GM13976 (cell line): ENCODE measurements around the gene CAMK2D.

ENCODE experiments used
- DNase-seq: peaks from one replicate; pipeline ENCODE4 v3.0.0; 2012; ENCODE audit warnings: low spot score
- in situ Hi-C: fragments of 300-500 bp; cut with MboI; formaldehyde crosslinking; loops from one replicate; pipeline ENCODE4 v1.12.0; 2022; ENCODE audit warnings: low sequenced_read_pairs, mixed read lengths, inconsistent platforms; ENCODE audit not compliant: unreplicated experiment
- TF ChIP-seq, protein P1 (sequence below): IDR thresholded peaks from 2 replicates; pipeline ENCODE4 v1.5.1; 2012; ENCODE audit warnings: borderline replicate concordance, mild to moderate bottlenecking; ENCODE audit not compliant: insufficient read depth; ENCODE audit errors: extremely low read depth, missing control alignments, control extremely low read depth

The CAMK2D gene

DNA sequence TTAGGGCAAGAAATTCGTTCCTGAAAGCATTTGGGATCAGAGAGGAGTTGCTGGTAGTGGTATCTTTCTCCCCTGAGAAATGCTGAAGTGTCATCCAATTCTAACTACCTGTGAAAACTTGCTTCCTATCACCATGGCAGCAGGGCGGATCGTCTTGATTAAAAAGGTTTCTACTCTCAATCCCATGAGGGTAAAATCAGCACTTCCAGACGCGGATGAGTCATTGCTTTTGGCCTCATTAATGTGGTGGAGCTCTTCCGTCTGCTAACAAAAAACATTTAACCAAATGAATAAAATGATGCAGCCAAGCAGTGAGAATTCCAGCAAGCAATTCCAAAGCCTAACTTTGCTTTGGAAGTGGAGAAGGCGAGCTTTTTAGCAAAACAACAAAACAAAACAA lies 325.6 kb downstream of the CAMK2D start:
- TF ChIP-seq, protein P1, sequence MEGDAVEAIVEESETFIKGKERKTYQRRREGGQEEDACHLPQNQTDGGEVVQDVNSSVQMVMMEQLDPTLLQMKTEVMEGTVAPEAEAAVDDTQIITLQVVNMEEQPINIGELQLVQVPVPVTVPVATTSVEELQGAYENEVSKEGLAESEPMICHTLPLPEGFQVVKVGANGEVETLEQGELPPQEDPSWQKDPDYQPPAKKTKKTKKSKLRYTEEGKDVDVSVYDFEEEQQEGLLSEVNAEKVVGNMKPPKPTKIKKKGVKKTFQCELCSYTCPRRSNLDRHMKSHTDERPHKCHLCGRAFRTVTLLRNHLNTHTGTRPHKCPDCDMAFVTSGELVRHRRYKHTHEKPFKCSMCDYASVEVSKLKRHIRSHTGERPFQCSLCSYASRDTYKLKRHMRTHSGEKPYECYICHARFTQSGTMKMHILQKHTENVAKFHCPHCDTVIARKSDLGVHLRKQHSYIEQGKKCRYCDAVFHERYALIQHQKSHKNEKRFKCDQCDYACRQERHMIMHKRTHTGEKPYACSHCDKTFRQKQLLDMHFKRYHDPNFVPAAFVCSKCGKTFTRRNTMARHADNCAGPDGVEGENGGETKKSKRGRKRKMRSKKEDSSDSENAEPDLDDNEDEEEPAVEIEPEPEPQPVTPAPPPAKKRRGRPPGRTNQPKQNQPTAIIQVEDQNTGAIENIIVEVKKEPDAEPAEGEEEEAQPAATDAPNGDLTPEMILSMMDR: no peak

DNA sequence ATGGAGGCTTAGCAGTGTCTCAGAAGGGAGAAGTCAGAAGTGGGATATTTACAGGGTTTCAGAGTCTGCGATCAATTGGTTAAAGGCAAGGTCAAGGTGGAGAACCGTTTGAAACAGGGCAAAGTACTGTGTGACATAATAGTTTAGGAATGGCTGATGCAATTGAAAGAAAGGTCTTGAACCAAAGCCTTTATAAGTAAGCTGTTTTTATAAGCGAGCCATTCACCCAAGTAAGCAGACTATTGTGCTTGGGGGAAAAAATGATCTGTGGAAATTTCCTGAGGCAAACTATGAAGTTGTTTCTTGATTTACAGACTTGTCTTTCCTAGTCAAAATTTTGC lies 327.3 kb downstream of the CAMK2D start:
- TF ChIP-seq, protein P1: no peak
- in situ Hi-C loops: no loop called here
- DNase-seq: no peak

More for the DNA sequence above, 325.6 kb downstream of the CAMK2D start:
- no peak for DNase-seq
- in situ Hi-C loops: no loop called here

- in situ Hi-C loops: no loop called here
- DNase-seq: no peak
- TF ChIP-seq, protein P1: no peak
These were observed 327.8 kb downstream of the CAMK2D start for GRCh38 chr4:113433536-113434246.

DNA sequence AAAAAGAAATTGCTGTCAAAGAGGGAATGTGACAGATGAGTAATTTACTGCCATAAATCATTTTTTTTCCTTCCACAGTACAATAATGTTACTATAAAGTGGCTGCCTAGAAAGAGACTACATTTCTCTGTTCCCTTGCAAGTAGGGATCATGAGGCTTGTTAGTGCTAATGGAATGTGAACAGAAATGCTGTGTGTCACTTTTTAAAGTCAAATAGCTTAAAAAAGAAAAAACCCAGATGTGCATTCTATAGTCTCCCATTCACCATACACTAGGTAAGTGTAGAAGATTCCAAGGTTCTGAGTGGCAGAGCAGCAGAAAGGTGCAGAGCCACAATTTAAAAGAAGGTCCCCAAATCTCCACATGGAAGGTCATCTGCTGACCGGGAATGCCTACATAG lies 328.4 kb downstream of the CAMK2D start:
- DNase-seq: no peak
- in situ Hi-C loops: no loop called here
- TF ChIP-seq, protein P1: no peak

DNA sequence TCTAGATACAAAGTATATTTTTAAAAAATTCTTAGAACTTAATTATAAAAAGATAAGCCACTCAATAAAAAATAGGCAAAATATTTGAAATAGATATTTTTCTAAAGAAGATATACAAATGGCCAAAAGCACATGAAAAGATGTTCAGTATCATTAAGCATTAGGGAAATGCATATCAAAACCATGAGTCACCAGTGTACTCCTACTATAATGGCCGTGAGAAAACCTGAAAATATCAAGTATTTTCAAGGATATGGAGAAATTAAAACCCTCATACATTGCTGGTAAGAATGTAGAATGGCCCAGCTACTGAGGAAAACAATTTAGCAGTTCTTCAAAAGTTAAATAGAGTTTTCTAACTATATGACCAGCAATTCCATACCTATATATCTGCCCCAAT lies 337.9 kb downstream of the CAMK2D start:
- in situ Hi-C loops: no loop called here
- TF ChIP-seq, protein P1: no peak
- no peak for DNase-seq

DNA sequence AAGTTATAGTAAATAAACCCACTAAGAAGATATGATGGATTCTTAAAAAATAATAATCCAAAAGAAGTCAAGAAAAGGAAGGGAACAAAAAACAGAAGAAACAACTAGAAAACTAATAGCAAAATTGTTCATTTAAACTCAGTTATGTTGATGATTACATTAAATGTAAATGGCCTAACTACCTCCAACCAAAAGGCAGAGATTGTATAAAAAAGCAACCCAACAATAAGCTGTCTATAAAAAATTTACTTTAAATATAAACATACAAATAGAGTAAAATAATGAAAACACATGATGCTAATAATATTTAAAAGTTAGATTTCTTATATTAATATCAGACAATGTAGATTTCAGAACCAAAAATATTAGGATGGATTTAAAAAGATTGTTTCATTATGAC lies 340.6 kb downstream of the CAMK2D start:
- in situ Hi-C loops: no loop called here
- TF ChIP-seq, protein P1: no peak
- DNase-seq: no peak

- in situ Hi-C loops: no loop called here
- TF ChIP-seq, protein P1: no peak
- DNase-seq: no peak
These were observed 341.9 kb downstream of the CAMK2D start for GRCh38 chr4:113419631-113420030.
